ENCODE measurements around the gene PIGT.

DNA sequence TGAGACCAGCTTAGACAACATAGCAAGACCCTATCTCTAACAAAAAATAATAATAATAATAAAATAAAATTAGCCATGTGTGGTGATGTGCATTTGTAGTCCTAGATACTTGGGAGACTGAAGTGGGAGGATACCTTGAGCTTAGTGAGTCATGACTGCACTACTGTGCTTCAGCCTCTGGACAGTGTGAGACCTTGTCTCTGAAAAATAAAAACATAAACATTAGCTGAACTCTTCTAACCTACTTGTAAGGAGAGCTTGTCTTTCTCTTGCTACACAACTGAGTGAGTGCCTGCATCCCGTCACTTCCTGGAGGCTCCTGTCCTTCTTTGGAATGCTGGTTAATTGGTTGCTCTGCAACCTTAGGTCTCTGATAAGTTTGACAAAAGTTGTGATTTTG is 13.0 kb upstream of the PIGT start:
- TF ChIP-seq, protein P1, sequence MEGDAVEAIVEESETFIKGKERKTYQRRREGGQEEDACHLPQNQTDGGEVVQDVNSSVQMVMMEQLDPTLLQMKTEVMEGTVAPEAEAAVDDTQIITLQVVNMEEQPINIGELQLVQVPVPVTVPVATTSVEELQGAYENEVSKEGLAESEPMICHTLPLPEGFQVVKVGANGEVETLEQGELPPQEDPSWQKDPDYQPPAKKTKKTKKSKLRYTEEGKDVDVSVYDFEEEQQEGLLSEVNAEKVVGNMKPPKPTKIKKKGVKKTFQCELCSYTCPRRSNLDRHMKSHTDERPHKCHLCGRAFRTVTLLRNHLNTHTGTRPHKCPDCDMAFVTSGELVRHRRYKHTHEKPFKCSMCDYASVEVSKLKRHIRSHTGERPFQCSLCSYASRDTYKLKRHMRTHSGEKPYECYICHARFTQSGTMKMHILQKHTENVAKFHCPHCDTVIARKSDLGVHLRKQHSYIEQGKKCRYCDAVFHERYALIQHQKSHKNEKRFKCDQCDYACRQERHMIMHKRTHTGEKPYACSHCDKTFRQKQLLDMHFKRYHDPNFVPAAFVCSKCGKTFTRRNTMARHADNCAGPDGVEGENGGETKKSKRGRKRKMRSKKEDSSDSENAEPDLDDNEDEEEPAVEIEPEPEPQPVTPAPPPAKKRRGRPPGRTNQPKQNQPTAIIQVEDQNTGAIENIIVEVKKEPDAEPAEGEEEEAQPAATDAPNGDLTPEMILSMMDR (conservative IDR thresholded peaks at IDR 0.05), result no peak
- no peak for TF ChIP-seq EZH2 (IDR thresholded peaks at IDR 0.05; ENCODE audit: low read depth)
